ENCODE results near the gene PLCB1.

The PLCB1 gene

DNA sequence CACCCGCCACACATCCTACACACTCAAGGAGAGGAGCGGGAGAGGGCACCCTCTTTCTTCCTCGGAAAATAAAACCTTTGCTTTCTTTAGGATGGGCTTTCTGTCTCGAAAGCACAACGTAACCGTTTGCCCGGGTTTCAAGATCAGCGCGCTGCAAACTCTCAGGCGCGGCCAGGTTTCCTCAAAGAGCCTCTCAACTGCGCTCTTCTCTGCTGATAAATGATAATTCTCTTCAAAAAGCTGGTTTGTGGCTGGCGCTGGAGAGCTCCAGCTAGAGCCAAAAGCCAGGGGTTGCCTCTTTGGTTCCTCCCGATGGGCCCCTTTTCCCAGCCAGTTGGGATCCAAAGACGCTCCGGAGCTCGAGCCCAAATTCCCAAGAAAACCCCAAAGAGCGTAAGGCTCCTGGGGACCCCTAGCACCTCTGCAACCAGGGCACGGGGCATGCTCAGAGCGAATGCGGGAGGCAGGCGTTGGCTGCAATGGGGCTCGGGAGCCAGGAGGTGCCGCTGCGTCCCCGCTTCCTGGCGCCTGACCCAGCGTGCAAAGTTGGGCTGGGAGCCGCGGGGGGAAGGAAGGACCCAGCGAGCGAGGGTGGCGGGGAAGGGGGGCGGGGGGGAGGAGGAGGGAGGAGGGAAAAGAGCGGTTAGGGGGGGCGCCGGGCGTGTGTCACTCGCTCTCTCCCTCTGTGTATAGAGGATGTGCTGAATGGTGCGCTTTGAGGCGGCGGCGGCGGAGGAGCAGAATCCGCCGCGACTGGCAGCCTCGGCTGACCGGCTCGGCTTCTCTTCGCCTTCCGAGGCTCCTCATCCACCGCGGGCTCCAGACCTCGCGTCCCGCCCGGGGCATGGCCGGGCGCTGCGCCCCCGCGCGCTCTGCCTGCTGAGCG lies at the start of gene PLCB1:
Gene PLCB1 (plus strand): TSS at position 669 of the 886 bp plus-strand sequence. CDS start 386 bp downstream, outside the sequence.
- Histone ChIP-seq H3K79me2 (ENCODE audit: insufficient read depth, low read length) (peaks cover 46% of the 10 kb centered on the region), H3K36me3 (ENCODE audit: insufficient read depth, low read length) (peaks cover under 1% of the 10 kb centered on the region), H3K9me3 (ENCODE audit: insufficient read depth, low read length, severe bottlenecking) (no peaks in the 10 kb centered on the region), H3K27ac (ENCODE audit: low read length) (peak within 1 kb of the TSS; percentile 84), H3K4me3 (ENCODE audit: low read depth in 1 of 2, low read length in 2 of 2) (peak within 1 kb of the TSS; percentile 64 to 80), H3K4me2 (ENCODE audit: insufficient read depth, low read length) (peak within 1 kb of the TSS; percentile 95), H3K9ac (ENCODE audit: low read depth, low read length) (peak within 1 kb of the TSS; percentile 89), H3K4me1 (ENCODE audit: insufficient read depth, low read length) (peaks cover 46% of the 10 kb centered on the region), H2AFZ (ENCODE audit: low read depth, low read length) (peak within 1 kb of the TSS; percentile 92), H3K27me3 (ENCODE audit: insufficient read depth, low read length, poor library complexity) (no peaks in the 10 kb centered on the region), H4K20me1 (ENCODE audit: insufficient read depth, low read length) (peaks cover 5% of the 10 kb centered on the region; the same call in 1 of the 2 replicates)
- peak; percentile 91 for ATAC-seq (ENCODE audit: insufficient read depth, low read depth)
- TF ChIP-seq EZH2 (IDR thresholded peaks at IDR 0.05; ENCODE audit: borderline replicate concordance, low read depth, low read length, severe bottlenecking) (no peak), CTCF (IDR thresholded peaks at IDR 0.05; ENCODE audit: borderline replicate concordance, extremely low read depth, low read length, poor library complexity, severe bottlenecking) (peak; percentile 97)
- peak; percentile 94 for DNase-seq

DNA sequence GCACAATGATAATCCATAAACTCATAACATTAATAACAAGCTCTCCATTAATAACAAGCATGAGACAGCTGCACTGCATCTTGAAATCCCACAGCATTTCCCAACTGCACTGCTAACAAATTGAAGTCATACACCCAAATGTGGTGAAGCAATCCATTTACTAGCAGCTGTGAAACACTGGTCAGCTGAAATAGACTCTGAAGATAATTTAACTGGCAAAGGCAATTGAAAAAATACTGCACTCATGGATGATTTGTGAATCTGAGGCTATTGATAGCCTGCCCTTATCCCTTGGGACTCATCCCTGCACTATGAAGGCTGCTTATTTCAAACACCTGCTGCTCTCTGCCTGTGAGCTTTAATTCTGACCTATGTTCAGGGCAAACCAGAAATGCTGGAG lies 49.1 kb upstream of the PLCB1 start:
- H3K9ac ChIP-seq (ENCODE audit: low read depth, low read length): no peak overlapping the region
- TF ChIP-seq EZH2 (IDR thresholded peaks at IDR 0.05; ENCODE audit: borderline replicate concordance, low read depth, low read length, severe bottlenecking) (no peak), CTCF (IDR thresholded peaks at IDR 0.05; ENCODE audit: borderline replicate concordance, extremely low read depth, low read length, poor library complexity, severe bottlenecking) (no peak)
- no peaks in the 10 kb centered on the region for H3K79me2 ChIP-seq (ENCODE audit: insufficient read depth, low read length)
- no peak overlapping the region for H3K27ac ChIP-seq (ENCODE audit: low read length)
- no peak for DNase-seq
- no peaks in the 10 kb centered on the region for H4K20me1 ChIP-seq (ENCODE audit: insufficient read depth, low read length)
- H3K9me3 ChIP-seq (ENCODE audit: insufficient read depth, low read length, severe bottlenecking): no peaks in the 10 kb centered on the region
- no peak for ATAC-seq (ENCODE audit: insufficient read depth, low read depth)
- peaks cover 6% of the 10 kb centered on the region for H3K27me3 ChIP-seq (ENCODE audit: insufficient read depth, low read length, poor library complexity)
- no peak overlapping the region for H2AFZ ChIP-seq (ENCODE audit: low read depth, low read length)
- no peak overlapping the region for H3K4me3 ChIP-seq (ENCODE audit: low read depth in 1 of 2, low read length in 2 of 2)
- H3K36me3 ChIP-seq (ENCODE audit: insufficient read depth, low read length): no peaks in the 10 kb centered on the region
- no peaks in the 10 kb centered on the region for H3K4me1 ChIP-seq (ENCODE audit: insufficient read depth, low read length)
- H3K4me2 ChIP-seq (ENCODE audit: insufficient read depth, low read length): no peak overlapping the region

GRCh38 chr20:8089668-8090067 lies 42.4 kb upstream of the PLCB1 start:
- DNase-seq (no peak), ATAC-seq (ENCODE audit: insufficient read depth, low read depth) (no peak)
- Histone ChIP-seq H3K9me3 (ENCODE audit: insufficient read depth, low read length, severe bottlenecking) (no peaks in the 10 kb centered on the region), H4K20me1 (ENCODE audit: insufficient read depth, low read length) (no peaks in the 10 kb centered on the region), H3K4me2 (ENCODE audit: insufficient read depth, low read length) (no peak overlapping the region), H3K36me3 (ENCODE audit: insufficient read depth, low read length) (no peaks in the 10 kb centered on the region), H3K79me2 (ENCODE audit: insufficient read depth, low read length) (no peaks in the 10 kb centered on the region), H3K4me3 (ENCODE audit: low read depth in 1 of 2, low read length in 2 of 2) (no peak overlapping the region), H3K4me1 (ENCODE audit: insufficient read depth, low read length) (no peaks in the 10 kb centered on the region), H3K9ac (ENCODE audit: low read depth, low read length) (no peak overlapping the region), H3K27me3 (ENCODE audit: insufficient read depth, low read length, poor library complexity) (peaks cover 9% of the 10 kb centered on the region), H3K27ac (ENCODE audit: low read length) (no peak overlapping the region), H2AFZ (ENCODE audit: low read depth, low read length) (no peak overlapping the region)
- TF ChIP-seq CTCF (IDR thresholded peaks at IDR 0.05; ENCODE audit: borderline replicate concordance, extremely low read depth, low read length, poor library complexity, severe bottlenecking): no peak
- TF ChIP-seq EZH2 (IDR thresholded peaks at IDR 0.05; ENCODE audit: borderline replicate concordance, low read depth, low read length, severe bottlenecking): no peak
